HCT116 (cell line): Measurements from ENCODE around the gene PRKCH. TPM values are rescaled to one million over a fixed set of nuclear protein-coding genes. Genes with fewer than 3 reads are reported as not detected.

ENCODE experiments used
- ATAC-seq: fragments of 200-7000 bp; cut with Tn5 transposase; 2 replicates; pipeline ENCODE4 v1.9.1; 2020; ENCODE audit warnings: mild to moderate bottlenecking, moderate library complexity
- BruUV-seq: library from RNA; stranded (reverse); fragments of 400-500 nt; replicated peaks from 2 replicates; lab custom pipeline; 2021; lab: Mats Ljungman, UMichigan
- CTCF ChIA-PET: fragments of 300-600 bp; sonication (Branson Sonifier 250); formaldehyde crosslinking; loops from one replicate; lab custom pipeline; 2021; ENCODE audit warnings: antibody characterized with exemption; lab: Charles Lee
- POLR2A ChIA-PET: fragments of 300-600, 350-600 bp; sonication (Branson Sonifier 250); formaldehyde crosslinking; loops from one replicate; lab custom pipeline; 2021; ENCODE audit warnings: antibody characterized with exemption; lab: Charles Lee
- RAD21 ChIA-PET, 2 experiments: fragments of 300-600 bp; sonication (Branson Sonifier 250); formaldehyde crosslinking; loops; one replicate each; lab custom pipeline; 2023; ENCODE audit warnings: low total read pairs in 2 of 2; ENCODE audit not compliant: uncharacterized antibody in 2 of 2, unreplicated experiment in 2 of 2, low non-redundant PET in 1 of 2; lab: Charles Lee
- DNase-seq: peaks from one replicate; pipeline ENCODE4 v3.0.0-alpha.2; 2010; ENCODE audit warnings: low read depth, low spot score
- H2AFZ ChIP-seq: fragments of 200-600 bp; shearing (Covaris generic), sonication (generic); 2 replicates; pipeline ENCODE4 v1.6.1; 2017; ENCODE audit warnings: low read depth, mixed run types, mixed read lengths, antibody characterized with exemption, low read length; ENCODE audit not compliant: poor library complexity, severe bottlenecking
- H3K27ac ChIP-seq: 2 replicates; pipeline ENCODE4 v1.5.1; 2012; ENCODE audit warnings: low read depth, low read length
- H3K27me3 ChIP-seq: fragments of 200-600 bp; sonication (generic); 2 replicates; pipeline ENCODE4 v1.6.1; 2016; ENCODE audit warnings: mixed run types, low read length, mixed read lengths; ENCODE audit not compliant: insufficient read depth
- H3K36me3 ChIP-seq, 2 experiments: fragments of 200-500 bp in 1 of 2; fragments of 200-600 bp in 1 of 2; sonication (Bioruptor generic) in 1 of 2; sonication (generic) in 1 of 2; 2 replicates each; pipeline versions ENCODE4 v1.5.1 to v1.6.1; 2014 to 2016; ENCODE audit warnings: low read length in 2 of 2, inconsistent platforms in 1 of 2, mixed read lengths in 1 of 2, mixed run types in 1 of 2; ENCODE audit not compliant: insufficient read depth in 2 of 2, control insufficient read depth in 1 of 2
- H3K4me1 ChIP-seq, 2 experiments: fragments of 200-600 bp in 1 of 2; sonication (generic) in 1 of 2; 2 replicates each; pipeline versions ENCODE4 v1.5.1 to v1.6.1; 2012 to 2017; ENCODE audit warnings: low read length in 2 of 2, inconsistent platforms in 1 of 2, mild to moderate bottlenecking in 1 of 2, mixed read lengths in 1 of 2, mixed run types in 1 of 2, moderate library complexity in 1 of 2; ENCODE audit not compliant: insufficient read depth in 2 of 2, control insufficient read depth in 1 of 2
- H3K4me2 ChIP-seq: fragments of 200-600 bp; sonication (generic); 2 replicates; pipeline ENCODE4 v1.6.1; 2017; ENCODE audit warnings: mixed run types, low read length, mixed read lengths
- H3K4me3 ChIP-seq, 2 experiments: fragments of 200-600 bp in 1 of 2; sonication (generic) in 1 of 2; replicated peaks in 1 of 2; 2 replicates each; pipeline ENCODE4 v1.5.1; 2011 to 2016; ENCODE audit warnings: low read length in 2 of 2, control low read depth in 1 of 2, low read depth in 1 of 2, mild to moderate bottlenecking in 1 of 2, mixed read lengths in 1 of 2, mixed run types in 1 of 2
- H3K79me2 ChIP-seq: fragments of 200-600 bp; sonication (generic); 2 replicates; pipeline ENCODE4 v1.6.1; 2017; ENCODE audit warnings: mild to moderate bottlenecking, mixed run types, low read length, moderate library complexity, mixed read lengths; ENCODE audit not compliant: insufficient read depth
- H3K9ac ChIP-seq: fragments of 200-600 bp; sonication (generic); 2 replicates; pipeline ENCODE4 v1.6.1; 2016; ENCODE audit warnings: low read length, mixed read lengths
- H3K9me2 ChIP-seq: fragments of 200-600 bp; sonication (generic), shearing (Covaris generic); 2 replicates; pipeline ENCODE4 v1.6.1; 2017; ENCODE audit warnings: mixed run types, mild to moderate bottlenecking, moderate library complexity; ENCODE audit not compliant: insufficient read depth
- H3K9me3 ChIP-seq, 2 experiments: fragments of 200-500 bp in 1 of 2; fragments of 200-600 bp in 1 of 2; sonication (Bioruptor generic) in 1 of 2; sonication (generic) in 1 of 2; 2 replicates each; pipeline ENCODE4 v1.6.1; 2014 to 2017; ENCODE audit warnings: low read length in 2 of 2, mixed read lengths in 2 of 2, inconsistent platforms in 1 of 2, low read depth in 1 of 2, mild to moderate bottlenecking in 1 of 2, mixed run types in 1 of 2, moderate library complexity in 1 of 2; ENCODE audit not compliant: control insufficient read depth in 1 of 2, insufficient read depth in 1 of 2
- H4K20me1 ChIP-seq: fragments of 200-600 bp; sonication (generic), shearing (Covaris generic); 2 replicates; pipeline ENCODE4 v1.6.1; 2017; ENCODE audit warnings: mixed run types, mild to moderate bottlenecking, moderate library complexity; ENCODE audit not compliant: insufficient read depth
- EZH2 ChIP-seq: fragments of 200-600 bp; sonication (generic); IDR thresholded peaks from 2 replicates; pipeline ENCODE4 v1.6.1; 2017; ENCODE audit warnings: antibody characterized with exemption, mixed run types
- RAD21 ChIP-seq: IDR thresholded peaks from 2 replicates; pipeline ENCODE4 v1.6.1; 2012; ENCODE audit warnings: low read depth, mild to moderate bottlenecking
- SP1 ChIP-seq: IDR thresholded peaks from 2 replicates; pipeline ENCODE4 v1.6.1; 2012; ENCODE audit warnings: low read depth
- TCF7L2 ChIP-seq: IDR thresholded peaks from 2 replicates; pipeline ENCODE4 v1.7.0; 2011; ENCODE audit warnings: borderline replicate concordance, inconsistent platforms; ENCODE audit not compliant: insufficient read depth, insufficient read length; ENCODE audit errors: extremely low read depth
- YY1 ChIP-seq: IDR thresholded peaks from 2 replicates; pipeline ENCODE4 v1.6.1; 2011; ENCODE audit warnings: low read length, low read depth, moderate library complexity, mild to moderate bottlenecking; ENCODE audit not compliant: insufficient replicate concordance; ENCODE audit errors: extremely low read depth
- intact Hi-C: fragments of 100-400 bp; cut with micrococcal nuclease; formaldehyde crosslinking; loops from 2 replicates; pipeline ENCODE4 v1.10.0; 2022
- total RNA-seq: library from RNA; stranded (reverse); gene quantifications from one replicate; pipeline ENCODE4 v1.2.1, GENCODE V29; 2021; ENCODE audit not compliant: unreplicated experiment
- TF ChIP-seq, protein P1 (sequence below), 3 experiments: fragments of 200-600 bp in 1 of 3; sonication (generic) in 1 of 3; IDR thresholded peaks in 2 of 3; conservative IDR thresholded peaks in 1 of 3; 2 replicates each; pipeline ENCODE4 v1.5.1; 2012 to 2017; ENCODE audit warnings: low read depth in 2 of 3, low read length in 2 of 3, antibody characterized with exemption in 1 of 3, borderline replicate concordance in 1 of 3, control low read depth in 1 of 3, mild to moderate bottlenecking in 1 of 3, mixed read lengths in 1 of 3, mixed run types in 1 of 3, moderate library complexity in 1 of 3; ENCODE audit not compliant: insufficient read depth in 1 of 3
- TF ChIP-seq, protein P2 (sequence below): IDR thresholded peaks from 2 replicates; pipeline ENCODE4 v1.6.1; 2012

Gene PRKCH
- total RNA-seq, 1 experiment from 2014 or later: 16.6 TPM

DNA sequence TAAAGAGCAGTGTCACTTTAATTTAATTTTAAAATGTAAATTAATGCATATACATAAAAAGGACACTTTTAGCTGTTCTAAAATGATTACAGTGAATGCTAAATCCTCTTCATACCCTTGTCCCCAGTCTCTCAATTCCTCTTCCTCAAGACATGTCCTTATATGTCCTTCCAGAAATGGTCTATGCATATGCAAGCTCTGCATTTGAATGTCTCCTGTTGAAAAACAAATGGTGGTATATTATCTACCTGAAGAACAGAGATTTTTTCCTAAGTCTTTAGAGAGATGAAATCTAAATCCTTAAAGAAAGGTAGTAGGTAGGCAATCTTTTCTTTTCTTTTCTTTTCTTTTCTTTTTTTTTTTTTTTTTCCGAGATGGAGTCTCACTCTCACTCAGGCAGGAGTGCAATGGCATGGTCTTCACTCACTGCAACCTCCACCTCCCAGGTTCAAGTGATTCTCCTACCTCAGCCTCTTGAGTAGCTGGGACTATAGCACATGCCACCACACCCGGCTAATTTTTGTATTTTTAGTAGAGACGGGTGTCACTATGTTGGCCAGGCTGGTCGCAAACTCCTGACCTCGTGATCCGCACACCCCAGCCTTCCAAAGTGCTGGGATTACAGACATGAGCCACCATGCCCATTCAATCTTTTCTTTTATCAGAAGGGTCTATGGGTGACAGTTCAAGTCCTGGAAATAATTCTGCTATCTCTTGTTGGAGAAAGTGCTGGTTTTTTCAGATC is 180.5 kb downstream of the PRKCH start:
- Histone ChIP-seq H3K9me2 (no peaks in the 10 kb centered on the region), H3K4me2 (no peak overlapping the region), H3K27me3 (no peaks in the 10 kb centered on the region), H2AFZ (no peak overlapping the region), H3K4me3 (no peak overlapping the region), H3K9ac (no peak overlapping the region), H3K79me2 (no peaks in the 10 kb centered on the region), H4K20me1 (no peaks in the 10 kb centered on the region), H3K27ac (no peak overlapping the region), H3K4me1 (no peaks in the 10 kb centered on the region), H3K36me3 (no peaks in the 10 kb centered on the region), H3K9me3 (no peaks in the 10 kb centered on the region)
- POLR2A ChIA-PET: interaction anchor here (0.7 to 1.4 kb wide), 2 partner anchors 61 to 217 kb away, joined by 3 read pairs; no protein-coding TSS in a partner anchor
- DNase-seq (no peak), ATAC-seq (no peak)
- intact Hi-C loops: no loop called here
- RAD21 ChIA-PET: no interaction called here
- CTCF ChIA-PET: no interaction called here
- TF ChIP-seq RAD21 (no peak), TCF7L2 (no peak), SP1 (no peak), EZH2 (no peak), YY1 (no peak)
- TF ChIP-seq, protein P1, sequence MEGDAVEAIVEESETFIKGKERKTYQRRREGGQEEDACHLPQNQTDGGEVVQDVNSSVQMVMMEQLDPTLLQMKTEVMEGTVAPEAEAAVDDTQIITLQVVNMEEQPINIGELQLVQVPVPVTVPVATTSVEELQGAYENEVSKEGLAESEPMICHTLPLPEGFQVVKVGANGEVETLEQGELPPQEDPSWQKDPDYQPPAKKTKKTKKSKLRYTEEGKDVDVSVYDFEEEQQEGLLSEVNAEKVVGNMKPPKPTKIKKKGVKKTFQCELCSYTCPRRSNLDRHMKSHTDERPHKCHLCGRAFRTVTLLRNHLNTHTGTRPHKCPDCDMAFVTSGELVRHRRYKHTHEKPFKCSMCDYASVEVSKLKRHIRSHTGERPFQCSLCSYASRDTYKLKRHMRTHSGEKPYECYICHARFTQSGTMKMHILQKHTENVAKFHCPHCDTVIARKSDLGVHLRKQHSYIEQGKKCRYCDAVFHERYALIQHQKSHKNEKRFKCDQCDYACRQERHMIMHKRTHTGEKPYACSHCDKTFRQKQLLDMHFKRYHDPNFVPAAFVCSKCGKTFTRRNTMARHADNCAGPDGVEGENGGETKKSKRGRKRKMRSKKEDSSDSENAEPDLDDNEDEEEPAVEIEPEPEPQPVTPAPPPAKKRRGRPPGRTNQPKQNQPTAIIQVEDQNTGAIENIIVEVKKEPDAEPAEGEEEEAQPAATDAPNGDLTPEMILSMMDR (IDR thresholded peaks at IDR 0.05 in 2 of 3, conservative IDR thresholded peaks at IDR 0.05 in 1 of 3; ENCODE audit: borderline replicate concordance in 1 of 3, insufficient read depth in 1 of 3, low read depth in 2 of 3, low read length in 2 of 3): no peak
- TF ChIP-seq, protein P2, sequence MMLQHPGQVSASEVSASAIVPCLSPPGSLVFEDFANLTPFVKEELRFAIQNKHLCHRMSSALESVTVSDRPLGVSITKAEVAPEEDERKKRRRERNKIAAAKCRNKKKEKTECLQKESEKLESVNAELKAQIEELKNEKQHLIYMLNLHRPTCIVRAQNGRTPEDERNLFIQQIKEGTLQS: no peak
- no TSS peak for BruUV-seq
